ENCODE measurements around the gene PRLH. TPM values are rescaled to one million over a fixed set of nuclear protein-coding genes. Genes with fewer than 3 reads are reported as not detected.

The PRLH gene
- total and polyA plus RNA-seq, 2 of the 13 experiments (the other 11 are each of a cell fraction or from before 2014, with no cell fraction given), result not detected

DNA sequence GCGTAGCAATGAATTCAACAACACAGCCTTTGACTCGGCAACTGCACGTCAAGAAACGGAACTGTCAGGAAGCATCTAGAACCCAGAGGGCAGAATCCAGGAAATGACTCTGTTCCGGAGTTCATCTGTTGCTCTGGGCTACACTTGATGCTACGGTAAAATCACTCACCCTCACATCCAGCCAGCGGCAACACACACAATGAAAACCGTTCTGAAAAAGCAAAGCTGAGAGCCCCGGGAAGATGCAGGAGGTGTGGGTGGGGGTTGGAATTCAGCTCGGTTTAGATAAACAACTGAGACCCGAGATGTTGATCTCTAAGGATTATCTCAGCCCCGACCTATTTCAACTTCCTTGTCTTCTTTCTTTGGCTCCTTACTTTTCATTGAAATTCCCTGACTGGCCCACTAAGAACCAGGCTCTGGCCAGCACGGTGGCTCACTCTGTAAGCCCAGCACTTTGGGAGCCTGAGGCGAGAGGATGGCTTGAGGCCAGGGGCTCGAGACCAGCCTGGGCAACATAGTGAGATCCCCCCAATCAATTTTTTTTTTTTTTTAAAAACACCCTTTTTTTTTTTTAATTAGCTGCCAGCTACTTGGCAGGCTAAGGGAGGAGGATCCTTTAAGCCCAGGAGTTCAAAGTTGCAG, 37.5 kb downstream of the PRLH start (continued):
- TF ChIP-seq, protein P1, sequence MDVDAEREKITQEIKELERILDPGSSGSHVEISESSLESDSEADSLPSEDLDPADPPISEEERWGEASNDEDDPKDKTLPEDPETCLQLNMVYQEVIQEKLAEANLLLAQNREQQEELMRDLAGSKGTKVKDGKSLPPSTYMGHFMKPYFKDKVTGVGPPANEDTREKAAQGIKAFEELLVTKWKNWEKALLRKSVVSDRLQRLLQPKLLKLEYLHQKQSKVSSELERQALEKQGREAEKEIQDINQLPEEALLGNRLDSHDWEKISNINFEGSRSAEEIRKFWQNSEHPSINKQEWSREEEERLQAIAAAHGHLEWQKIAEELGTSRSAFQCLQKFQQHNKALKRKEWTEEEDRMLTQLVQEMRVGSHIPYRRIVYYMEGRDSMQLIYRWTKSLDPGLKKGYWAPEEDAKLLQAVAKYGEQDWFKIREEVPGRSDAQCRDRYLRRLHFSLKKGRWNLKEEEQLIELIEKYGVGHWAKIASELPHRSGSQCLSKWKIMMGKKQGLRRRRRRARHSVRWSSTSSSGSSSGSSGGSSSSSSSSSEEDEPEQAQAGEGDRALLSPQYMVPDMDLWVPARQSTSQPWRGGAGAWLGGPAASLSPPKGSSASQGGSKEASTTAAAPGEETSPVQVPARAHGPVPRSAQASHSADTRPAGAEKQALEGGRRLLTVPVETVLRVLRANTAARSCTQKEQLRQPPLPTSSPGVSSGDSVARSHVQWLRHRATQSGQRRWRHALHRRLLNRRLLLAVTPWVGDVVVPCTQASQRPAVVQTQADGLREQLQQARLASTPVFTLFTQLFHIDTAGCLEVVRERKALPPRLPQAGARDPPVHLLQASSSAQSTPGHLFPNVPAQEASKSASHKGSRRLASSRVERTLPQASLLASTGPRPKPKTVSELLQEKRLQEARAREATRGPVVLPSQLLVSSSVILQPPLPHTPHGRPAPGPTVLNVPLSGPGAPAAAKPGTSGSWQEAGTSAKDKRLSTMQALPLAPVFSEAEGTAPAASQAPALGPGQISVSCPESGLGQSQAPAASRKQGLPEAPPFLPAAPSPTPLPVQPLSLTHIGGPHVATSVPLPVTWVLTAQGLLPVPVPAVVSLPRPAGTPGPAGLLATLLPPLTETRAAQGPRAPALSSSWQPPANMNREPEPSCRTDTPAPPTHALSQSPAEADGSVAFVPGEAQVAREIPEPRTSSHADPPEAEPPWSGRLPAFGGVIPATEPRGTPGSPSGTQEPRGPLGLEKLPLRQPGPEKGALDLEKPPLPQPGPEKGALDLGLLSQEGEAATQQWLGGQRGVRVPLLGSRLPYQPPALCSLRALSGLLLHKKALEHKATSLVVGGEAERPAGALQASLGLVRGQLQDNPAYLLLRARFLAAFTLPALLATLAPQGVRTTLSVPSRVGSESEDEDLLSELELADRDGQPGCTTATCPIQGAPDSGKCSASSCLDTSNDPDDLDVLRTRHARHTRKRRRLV (CRISPR knock-in tag; IDR thresholded peaks at IDR 0.05), result no peak
- no peak for TF ChIP-seq FOXJ3 (CRISPR knock-in tag; IDR thresholded peaks at IDR 0.05; ENCODE audit: borderline replicate concordance)
- 0 out of 2 replicates have a peak, but pooled peaks have one; percentile 12 for TF ChIP-seq ZNF607 (CRISPR knock-in tag; IDR thresholded peaks at IDR 0.05; ENCODE audit: borderline replicate concordance)
- peak; percentile 92; the same call in 1 of the 2 replicates for TF ChIP-seq ETV5 (CRISPR knock-in tag; IDR thresholded peaks at IDR 0.05; ENCODE audit: borderline replicate concordance)
- no peak for TF ChIP-seq HNRNPK (IDR thresholded peaks at IDR 0.05; ENCODE audit: low read depth, low read length, poor library complexity, severe bottlenecking)
- TF ChIP-seq HMGA1 (CRISPR knock-in tag; conservative IDR thresholded peaks at IDR 0.05), result no peak
- TF ChIP-seq, protein P2, sequence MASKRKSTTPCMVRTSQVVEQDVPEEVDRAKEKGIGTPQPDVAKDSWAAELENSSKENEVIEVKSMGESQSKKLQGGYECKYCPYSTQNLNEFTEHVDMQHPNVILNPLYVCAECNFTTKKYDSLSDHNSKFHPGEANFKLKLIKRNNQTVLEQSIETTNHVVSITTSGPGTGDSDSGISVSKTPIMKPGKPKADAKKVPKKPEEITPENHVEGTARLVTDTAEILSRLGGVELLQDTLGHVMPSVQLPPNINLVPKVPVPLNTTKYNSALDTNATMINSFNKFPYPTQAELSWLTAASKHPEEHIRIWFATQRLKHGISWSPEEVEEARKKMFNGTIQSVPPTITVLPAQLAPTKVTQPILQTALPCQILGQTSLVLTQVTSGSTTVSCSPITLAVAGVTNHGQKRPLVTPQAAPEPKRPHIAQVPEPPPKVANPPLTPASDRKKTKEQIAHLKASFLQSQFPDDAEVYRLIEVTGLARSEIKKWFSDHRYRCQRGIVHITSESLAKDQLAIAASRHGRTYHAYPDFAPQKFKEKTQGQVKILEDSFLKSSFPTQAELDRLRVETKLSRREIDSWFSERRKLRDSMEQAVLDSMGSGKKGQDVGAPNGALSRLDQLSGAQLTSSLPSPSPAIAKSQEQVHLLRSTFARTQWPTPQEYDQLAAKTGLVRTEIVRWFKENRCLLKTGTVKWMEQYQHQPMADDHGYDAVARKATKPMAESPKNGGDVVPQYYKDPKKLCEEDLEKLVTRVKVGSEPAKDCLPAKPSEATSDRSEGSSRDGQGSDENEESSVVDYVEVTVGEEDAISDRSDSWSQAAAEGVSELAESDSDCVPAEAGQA (IDR thresholded peaks at IDR 0.05; ENCODE audit: low read depth), result no peak; the same call in 1 of the 2 replicates
- TF ChIP-seq, protein P2 (CRISPR knock-in tag; IDR thresholded peaks at IDR 0.05; ENCODE audit: borderline replicate concordance), result no peak
- TF ChIP-seq, protein P3, sequence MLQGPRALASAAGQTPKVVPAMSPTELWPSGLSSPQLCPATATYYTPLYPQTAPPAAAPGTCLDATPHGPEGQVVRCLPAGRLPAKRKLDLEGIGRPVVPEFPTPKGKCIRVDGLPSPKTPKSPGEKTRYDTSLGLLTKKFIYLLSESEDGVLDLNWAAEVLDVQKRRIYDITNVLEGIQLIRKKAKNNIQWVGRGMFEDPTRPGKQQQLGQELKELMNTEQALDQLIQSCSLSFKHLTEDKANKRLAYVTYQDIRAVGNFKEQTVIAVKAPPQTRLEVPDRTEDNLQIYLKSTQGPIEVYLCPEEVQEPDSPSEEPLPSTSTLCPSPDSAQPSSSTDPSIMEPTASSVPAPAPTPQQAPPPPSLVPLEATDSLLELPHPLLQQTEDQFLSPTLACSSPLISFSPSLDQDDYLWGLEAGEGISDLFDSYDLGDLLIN (CRISPR knock-in tag; IDR thresholded peaks at IDR 0.05; ENCODE audit: borderline replicate concordance), result no peak
- TF ChIP-seq, protein P4, sequence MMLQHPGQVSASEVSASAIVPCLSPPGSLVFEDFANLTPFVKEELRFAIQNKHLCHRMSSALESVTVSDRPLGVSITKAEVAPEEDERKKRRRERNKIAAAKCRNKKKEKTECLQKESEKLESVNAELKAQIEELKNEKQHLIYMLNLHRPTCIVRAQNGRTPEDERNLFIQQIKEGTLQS (CRISPR knock-in tag; IDR thresholded peaks at IDR 0.05), result no peak
- TF ChIP-seq SNAI1 (CRISPR knock-in tag; IDR thresholded peaks at IDR 0.05; ENCODE audit: borderline replicate concordance), result no peak
- TF ChIP-seq MXI1 (IDR thresholded peaks at IDR 0.05; ENCODE audit: borderline replicate concordance, low read depth, low read length), result no peak
- TF ChIP-seq RFX1 (IDR thresholded peaks at IDR 0.05), result no peak
- TF ChIP-seq SMARCE1 (IDR thresholded peaks at IDR 0.05; ENCODE audit: borderline replicate concordance), result no peak
- TF ChIP-seq, protein P5, sequence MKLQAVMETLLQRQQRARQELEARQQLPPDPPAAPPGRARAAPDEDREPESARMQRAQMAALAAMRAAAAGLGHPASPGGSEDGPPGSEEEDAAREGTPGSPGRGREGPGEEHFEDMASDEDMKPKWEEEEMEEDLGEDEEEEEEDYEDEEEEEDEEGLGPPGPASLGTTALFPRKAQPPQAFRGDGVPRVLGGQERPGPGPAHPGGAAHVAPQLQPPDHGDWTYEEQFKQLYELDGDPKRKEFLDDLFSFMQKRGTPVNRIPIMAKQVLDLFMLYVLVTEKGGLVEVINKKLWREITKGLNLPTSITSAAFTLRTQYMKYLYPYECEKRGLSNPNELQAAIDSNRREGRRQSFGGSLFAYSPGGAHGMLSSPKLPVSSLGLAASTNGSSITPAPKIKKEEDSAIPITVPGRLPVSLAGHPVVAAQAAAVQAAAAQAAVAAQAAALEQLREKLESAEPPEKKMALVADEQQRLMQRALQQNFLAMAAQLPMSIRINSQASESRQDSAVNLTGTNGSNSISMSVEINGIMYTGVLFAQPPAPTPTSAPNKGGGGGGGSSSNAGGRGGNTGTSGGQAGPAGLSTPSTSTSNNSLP (IDR thresholded peaks at IDR 0.05; ENCODE audit: low read depth, low read length), result no peak
